GM12873 (cell line): Measurements from ENCODE around the gene TH.

Source experiments
- TF ChIP-seq, protein P1 (sequence below): IDR thresholded peaks from 2 replicates; pipeline ENCODE4 v1.5.1; 2012; ENCODE audit warnings: low read depth, mild to moderate bottlenecking, moderate library complexity, low read length, control low read depth; ENCODE audit not compliant: insufficient read depth; ENCODE audit errors: missing control alignments

The TH gene

DNA sequence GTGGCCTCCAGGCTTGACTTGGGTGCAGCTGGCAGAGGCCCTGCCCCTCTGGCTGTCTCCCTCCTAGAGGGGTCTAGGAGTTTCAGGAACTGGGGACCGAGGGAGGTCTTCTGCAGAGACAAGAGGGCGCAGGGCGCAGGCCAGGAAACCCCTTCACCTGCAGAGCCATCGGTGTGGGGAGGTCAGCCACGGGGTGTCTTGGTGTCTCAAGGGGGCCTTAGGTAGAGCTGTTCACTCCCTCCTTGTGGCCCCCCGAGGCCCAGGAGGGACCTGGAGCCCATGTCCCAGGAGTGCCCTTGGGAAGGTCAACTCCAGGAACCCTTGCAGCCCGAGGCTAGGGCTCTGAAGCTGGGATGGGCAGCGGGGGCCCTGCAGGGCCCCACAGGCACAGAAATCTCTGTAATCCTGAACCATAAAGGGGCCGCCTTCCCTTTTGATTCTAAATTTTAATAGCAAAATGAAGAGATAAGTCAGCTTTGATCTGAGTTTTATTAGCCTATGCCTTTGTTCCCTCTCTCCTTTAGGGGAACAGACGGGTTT, 31.4 kb upstream of the TH start:
- TF ChIP-seq, protein P1, sequence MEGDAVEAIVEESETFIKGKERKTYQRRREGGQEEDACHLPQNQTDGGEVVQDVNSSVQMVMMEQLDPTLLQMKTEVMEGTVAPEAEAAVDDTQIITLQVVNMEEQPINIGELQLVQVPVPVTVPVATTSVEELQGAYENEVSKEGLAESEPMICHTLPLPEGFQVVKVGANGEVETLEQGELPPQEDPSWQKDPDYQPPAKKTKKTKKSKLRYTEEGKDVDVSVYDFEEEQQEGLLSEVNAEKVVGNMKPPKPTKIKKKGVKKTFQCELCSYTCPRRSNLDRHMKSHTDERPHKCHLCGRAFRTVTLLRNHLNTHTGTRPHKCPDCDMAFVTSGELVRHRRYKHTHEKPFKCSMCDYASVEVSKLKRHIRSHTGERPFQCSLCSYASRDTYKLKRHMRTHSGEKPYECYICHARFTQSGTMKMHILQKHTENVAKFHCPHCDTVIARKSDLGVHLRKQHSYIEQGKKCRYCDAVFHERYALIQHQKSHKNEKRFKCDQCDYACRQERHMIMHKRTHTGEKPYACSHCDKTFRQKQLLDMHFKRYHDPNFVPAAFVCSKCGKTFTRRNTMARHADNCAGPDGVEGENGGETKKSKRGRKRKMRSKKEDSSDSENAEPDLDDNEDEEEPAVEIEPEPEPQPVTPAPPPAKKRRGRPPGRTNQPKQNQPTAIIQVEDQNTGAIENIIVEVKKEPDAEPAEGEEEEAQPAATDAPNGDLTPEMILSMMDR, result no peak

DNA sequence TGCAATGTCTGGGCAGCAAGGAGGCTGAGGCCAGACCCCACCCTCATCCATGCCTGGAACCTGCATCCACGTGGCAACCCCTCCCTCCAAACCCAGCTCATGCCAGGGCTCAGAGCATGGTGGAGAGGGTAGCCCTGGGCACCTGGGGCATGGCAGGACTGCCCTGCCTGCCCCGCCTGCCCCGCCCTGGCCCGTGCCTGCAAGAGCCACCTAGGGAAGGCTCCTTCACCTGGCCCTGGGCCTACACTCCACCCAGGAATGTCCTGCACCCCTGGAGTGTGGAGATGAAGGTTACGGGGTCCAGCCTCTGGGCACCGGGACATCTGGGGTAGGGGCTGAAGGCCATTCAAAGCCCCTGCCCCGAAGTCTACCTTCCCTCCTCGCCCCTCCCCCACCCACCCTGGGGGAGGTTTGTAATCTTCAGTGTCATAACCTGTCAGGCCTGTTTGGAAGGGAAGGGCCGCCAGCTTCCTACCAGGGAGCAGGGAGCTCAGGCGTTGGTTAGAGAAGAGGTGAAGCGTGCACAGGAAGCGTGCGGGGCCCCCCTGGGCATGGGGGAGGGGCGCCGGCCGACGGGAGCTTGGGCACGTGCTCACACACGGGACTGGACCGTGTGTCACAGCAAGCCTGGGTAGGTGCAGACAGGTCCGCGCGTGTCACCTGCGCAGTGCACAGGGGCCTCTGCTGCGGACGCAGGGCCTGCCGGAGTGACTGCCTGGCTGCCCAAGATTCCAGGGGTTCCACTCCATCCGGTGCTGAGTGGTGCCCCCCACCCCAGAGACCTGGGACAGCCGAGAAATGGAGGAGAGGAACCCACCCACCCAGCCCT, 30.7 kb upstream of the TH start:
- TF ChIP-seq, protein P1, result no peak

DNA sequence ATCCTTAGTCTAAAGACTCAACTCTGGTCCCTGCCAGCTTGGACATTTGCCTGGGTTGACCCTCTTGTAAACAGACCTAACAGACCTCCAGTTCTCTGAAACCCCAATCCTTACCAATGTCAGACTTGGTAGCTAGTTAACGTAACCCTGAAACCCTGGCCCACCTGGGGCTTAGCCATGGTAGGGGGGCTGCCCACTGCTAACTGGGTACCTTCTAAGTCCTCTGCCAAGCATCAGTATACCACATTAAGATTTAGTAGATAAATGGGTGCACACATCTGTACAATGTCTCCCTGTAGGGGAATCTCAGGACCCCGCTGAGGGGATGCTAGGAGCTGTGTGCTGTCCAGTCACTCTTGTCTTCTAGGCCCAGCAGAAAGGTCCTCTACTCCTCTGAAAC, 29.9 kb upstream of the TH start:
- TF ChIP-seq, protein P1, result no peak

DNA sequence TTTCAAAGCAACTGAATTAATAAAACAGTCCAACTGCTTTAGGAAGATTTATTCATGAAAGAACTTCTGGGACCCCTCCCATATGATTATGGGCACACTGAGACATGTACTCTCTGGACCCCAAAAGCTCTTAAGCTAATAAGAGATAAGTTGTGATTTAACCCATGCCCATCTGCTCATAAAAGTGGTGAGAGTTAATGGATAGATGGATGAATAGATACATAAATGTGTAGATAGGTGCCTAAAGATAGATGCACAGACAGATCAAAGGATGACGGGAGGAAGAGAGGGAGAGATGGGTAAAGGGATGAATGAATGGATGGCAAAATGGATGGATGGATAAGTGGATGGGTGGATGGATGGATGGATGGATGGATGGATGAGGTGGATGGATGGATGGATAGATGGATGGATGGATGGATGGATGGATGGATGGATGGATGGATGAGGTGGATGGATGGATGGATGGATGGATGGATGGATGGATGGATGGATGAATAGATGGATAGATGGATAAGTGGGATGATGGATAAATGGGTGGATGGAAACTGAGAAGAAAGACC, 29.4 kb upstream of the TH start:
- TF ChIP-seq, protein P1, result no peak

DNA sequence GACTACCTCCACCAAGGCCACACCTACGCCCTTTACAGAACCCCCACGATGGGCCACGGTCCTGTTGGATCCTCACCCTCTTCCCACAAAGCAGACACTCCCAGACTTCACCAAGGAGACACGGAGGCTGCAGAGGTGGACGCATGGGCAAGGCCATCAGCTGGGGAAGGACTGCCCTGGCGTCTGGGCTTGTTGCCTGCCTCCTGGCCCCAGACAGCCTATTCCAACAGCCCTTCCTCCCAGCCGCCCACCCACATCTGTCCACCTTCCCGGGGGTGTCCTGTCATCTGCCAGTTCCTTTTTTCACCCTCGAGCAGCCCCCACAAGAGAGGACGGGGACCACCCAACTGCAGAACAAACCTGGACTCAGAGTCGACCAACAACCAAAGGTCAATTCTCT, 28.9 kb upstream of the TH start:
- TF ChIP-seq, protein P1, result no peak

DNA sequence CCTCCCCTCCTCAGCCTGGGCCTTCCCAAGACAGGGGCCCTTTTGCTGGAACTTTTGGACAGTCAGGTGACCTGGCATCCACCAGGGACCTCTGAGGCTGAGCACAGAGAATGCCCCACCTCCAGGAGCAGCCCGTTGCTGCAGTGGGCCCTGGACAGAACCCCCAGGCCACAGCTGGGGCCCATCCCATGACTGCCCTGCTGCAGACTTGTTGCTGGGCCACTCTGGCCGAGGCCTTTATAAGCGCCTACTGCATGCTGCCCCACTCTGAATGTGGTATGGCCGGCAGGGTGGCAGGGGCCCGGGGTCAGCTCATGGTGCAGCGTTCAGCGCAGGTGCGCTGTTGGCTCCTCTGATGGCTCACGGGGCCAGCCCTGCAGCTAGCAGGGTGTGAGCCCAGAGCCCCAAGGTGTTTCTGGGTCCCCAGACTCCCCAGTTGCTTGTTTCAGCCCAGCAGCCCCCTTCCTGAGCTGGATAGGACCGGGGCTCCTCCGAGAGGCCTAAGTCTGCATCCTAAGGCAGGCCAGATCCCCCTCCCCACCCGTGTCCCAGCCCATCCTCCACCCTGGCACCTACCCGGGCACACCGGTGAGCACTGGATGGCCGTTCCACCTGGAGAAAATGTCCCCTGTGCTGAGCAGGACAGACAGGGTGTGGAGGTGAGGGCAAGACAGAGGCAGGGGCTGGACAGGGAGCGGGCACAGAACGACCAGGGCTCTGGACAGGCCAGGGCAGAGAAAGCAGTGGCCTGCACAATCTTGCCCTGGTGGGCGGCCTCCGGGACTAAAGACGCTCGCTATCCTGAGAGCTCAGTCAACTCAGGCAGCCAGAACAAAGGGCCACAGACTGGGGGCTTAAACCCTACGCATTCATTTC, 28.1 kb upstream of the TH start:
- TF ChIP-seq, protein P1, result no peak

DNA sequence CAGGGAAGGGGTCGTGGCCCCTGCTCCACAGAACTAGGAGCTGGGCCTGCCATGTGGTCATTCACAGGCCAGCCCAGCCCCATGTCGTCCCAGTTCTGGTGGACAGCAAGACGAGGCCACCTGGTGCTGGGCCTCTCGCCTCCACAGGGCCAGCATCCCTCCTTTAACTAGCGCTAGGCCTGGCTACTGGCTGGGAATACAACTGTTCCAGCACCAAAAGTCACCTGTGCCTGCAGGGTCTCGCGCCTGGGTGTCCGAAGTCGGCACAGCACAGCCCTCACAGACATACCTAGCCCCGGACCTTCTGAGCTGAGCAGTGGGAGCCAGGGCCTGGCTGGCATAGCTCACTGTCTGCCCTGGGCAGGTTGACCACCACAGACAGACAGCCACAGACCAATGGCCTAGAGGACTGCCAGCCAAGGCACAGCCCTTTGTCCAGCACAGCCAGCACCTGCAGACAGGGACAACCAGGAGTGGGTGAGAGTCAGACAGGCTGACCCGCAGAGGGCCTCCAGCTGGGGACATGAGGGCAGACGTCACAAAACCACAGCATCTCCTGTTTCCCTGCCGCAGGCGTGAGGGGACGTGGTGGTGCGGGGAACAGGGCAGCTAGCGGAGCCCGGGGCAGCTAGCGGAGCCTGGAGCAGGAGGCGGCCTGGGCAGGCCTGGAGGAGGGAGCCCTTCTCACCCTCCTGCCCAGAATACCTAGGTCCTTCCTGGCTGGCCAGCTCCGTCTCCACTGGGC, 27.2 kb upstream of the TH start:
- TF ChIP-seq, protein P1, result no peak
